SU-DHL-6 (cell line): ENCODE measurements around the gene MPZL1.

Experiments
- H2AFZ ChIP-seq: fragments of 200-600 bp; sonication (generic); 2 replicates; pipeline ENCODE4 v1.6.1; 2014; ENCODE audit warnings: low read depth, mild to moderate bottlenecking, moderate library complexity, mixed read lengths, antibody characterized with exemption, low read length; ENCODE audit not compliant: severe bottlenecking
- H3F3A ChIP-seq: fragments of 200-600 bp; shearing (Covaris generic); 2 replicates; pipeline ENCODE4 v1.6.0; 2016; ENCODE audit warnings: antibody characterized with exemption, mild to moderate bottlenecking; ENCODE audit not compliant: insufficient read depth
- H3K27ac ChIP-seq: fragments of 200-600 bp; sonication (generic); 2 replicates; pipeline ENCODE4 v1.5.1; 2016; ENCODE audit warnings: low read depth, mild to moderate bottlenecking, low read length, moderate library complexity, mixed read lengths
- H3K27me3 ChIP-seq: fragments of 200-600 bp; sonication (generic), shearing (Covaris generic); 2 replicates; pipeline ENCODE4 v1.6.0; 2014; ENCODE audit warnings: mild to moderate bottlenecking, low read length
- H3K36me3 ChIP-seq: fragments of 200-600 bp; sonication (generic); 2 replicates; pipeline ENCODE4 v1.6.1; 2014; ENCODE audit warnings: mild to moderate bottlenecking, low read length, mixed read lengths
- H3K4me2 ChIP-seq: fragments of 300-600, 200-600 bp; shearing (Covaris generic), sonication (generic); 2 replicates; pipeline ENCODE4 v1.6.0; 2014; ENCODE audit warnings: low read length, low read depth, mild to moderate bottlenecking; ENCODE audit not compliant: poor library complexity, severe bottlenecking
- H3K4me3 ChIP-seq: fragments of 200-600 bp; sonication (generic); 2 replicates; pipeline ENCODE4 v1.5.1; 2014; ENCODE audit warnings: antibody characterized with exemption, low read length, mild to moderate bottlenecking, mixed read lengths; ENCODE audit not compliant: insufficient read depth, poor library complexity, severe bottlenecking
- H3K79me2 ChIP-seq: fragments of 200-600 bp; sonication (generic); 2 replicates; pipeline ENCODE4 v1.6.1; 2014; ENCODE audit warnings: mild to moderate bottlenecking, low read length, moderate library complexity; ENCODE audit not compliant: insufficient read depth
- H3K9ac ChIP-seq: fragments of 200-600 bp; sonication (generic); 2 replicates; pipeline ENCODE4 v1.7.0; 2014; ENCODE audit warnings: mild to moderate bottlenecking, low read length
- H3K9me2 ChIP-seq: fragments of 200-600 bp; sonication (generic); replicated peaks from 2 replicates; pipeline ENCODE4 v1.6.1; 2014; ENCODE audit warnings: low read length; ENCODE audit not compliant: insufficient read depth
- H3K9me3 ChIP-seq: fragments of 200-600 bp; sonication (generic); 2 replicates; pipeline ENCODE4 v1.6.1; 2014; ENCODE audit warnings: low read length, mixed read lengths; ENCODE audit not compliant: insufficient read depth
- H4K20me1 ChIP-seq: fragments of 200-600 bp; sonication (generic); 2 replicates; pipeline ENCODE4 v1.6.1; 2014; ENCODE audit warnings: low read depth, mild to moderate bottlenecking, antibody characterized with exemption, low read length, moderate library complexity, mixed read lengths
- EZH2phosphoT487 ChIP-seq: fragments of 200-600 bp; sonication (generic), shearing (Covaris generic); conservative IDR thresholded peaks from 2 replicates; pipeline ENCODE4 v1.6.1; 2018; ENCODE audit warnings: mild to moderate bottlenecking, antibody characterized with exemption, low read length, moderate library complexity, mixed read lengths
- TF ChIP-seq, protein P1 (sequence below): fragments of 200-600 bp; sonication (generic); IDR thresholded peaks from one replicate; pipeline ENCODE4 v1.5.1; 2017; ENCODE audit warnings: antibody characterized with exemption, mild to moderate bottlenecking, low read length, moderate library complexity; ENCODE audit not compliant: insufficient read depth, poor library complexity, severe bottlenecking

Gene MPZL1

GRCh38 chr1:167681024-167681423 lies 40.8 kb upstream of the MPZL1 start:
- Histone ChIP-seq H3K36me3 (no peaks in the 10 kb centered on the region), H3K27me3 (no peaks in the 10 kb centered on the region), H3K9me3 (no peaks in the 10 kb centered on the region), H3F3A (no peaks in the 10 kb centered on the region), H3K79me2 (no peaks in the 10 kb centered on the region), H3K9ac (no peak overlapping the region), H2AFZ (no peak overlapping the region), H4K20me1 (no peaks in the 10 kb centered on the region), H3K9me2 (no peaks in the 10 kb centered on the region), H3K27ac (no peak overlapping the region), H3K4me2 (no peak overlapping the region), H3K4me3 (no peak overlapping the region)
- no peak for TF ChIP-seq EZH2phosphoT487
- TF ChIP-seq, protein P1, sequence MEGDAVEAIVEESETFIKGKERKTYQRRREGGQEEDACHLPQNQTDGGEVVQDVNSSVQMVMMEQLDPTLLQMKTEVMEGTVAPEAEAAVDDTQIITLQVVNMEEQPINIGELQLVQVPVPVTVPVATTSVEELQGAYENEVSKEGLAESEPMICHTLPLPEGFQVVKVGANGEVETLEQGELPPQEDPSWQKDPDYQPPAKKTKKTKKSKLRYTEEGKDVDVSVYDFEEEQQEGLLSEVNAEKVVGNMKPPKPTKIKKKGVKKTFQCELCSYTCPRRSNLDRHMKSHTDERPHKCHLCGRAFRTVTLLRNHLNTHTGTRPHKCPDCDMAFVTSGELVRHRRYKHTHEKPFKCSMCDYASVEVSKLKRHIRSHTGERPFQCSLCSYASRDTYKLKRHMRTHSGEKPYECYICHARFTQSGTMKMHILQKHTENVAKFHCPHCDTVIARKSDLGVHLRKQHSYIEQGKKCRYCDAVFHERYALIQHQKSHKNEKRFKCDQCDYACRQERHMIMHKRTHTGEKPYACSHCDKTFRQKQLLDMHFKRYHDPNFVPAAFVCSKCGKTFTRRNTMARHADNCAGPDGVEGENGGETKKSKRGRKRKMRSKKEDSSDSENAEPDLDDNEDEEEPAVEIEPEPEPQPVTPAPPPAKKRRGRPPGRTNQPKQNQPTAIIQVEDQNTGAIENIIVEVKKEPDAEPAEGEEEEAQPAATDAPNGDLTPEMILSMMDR: no peak

GRCh38 chr1:167681451-167682098 lies 40.2 kb upstream of the MPZL1 start:
- no peak overlapping the region for H3K27ac ChIP-seq
- H3F3A ChIP-seq: no peaks in the 10 kb centered on the region
- H3K4me2 ChIP-seq: no peak overlapping the region

DNA sequence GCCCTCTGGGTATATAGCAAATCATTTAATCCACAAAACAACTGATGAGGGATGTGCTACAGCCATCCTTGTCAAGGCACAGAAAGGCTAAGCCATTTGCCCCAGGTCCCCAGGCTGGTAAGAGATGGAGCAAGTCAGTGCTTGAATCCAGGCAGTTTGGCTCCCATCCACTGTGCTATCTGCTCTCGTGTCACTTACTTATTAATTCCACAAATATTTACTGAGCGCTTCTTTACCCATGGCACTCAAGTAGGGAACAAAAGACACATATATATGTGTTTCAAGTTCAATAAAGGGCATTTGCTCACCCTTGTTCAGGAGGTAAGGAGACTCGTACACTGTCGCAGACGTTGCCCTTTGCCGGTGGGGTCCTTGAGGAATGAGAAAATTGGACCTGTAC lies 38.6 kb upstream of the MPZL1 start:
- no peak overlapping the region for H3K4me3 ChIP-seq
- H4K20me1 ChIP-seq: no peaks in the 10 kb centered on the region
- H3K4me2 ChIP-seq: no peak overlapping the region
- H3K27me3 ChIP-seq: no peaks in the 10 kb centered on the region
- H3K9ac ChIP-seq: no peak overlapping the region
- no peaks in the 10 kb centered on the region for H3K36me3 ChIP-seq
- no peaks in the 10 kb centered on the region for H3K9me3 ChIP-seq
- H3K27ac ChIP-seq: no peak overlapping the region
- TF ChIP-seq, protein P1: no peak
- TF ChIP-seq EZH2phosphoT487: no peak
- no peaks in the 10 kb centered on the region for H3K9me2 ChIP-seq
- no peaks in the 10 kb centered on the region for H3F3A ChIP-seq
- H3K79me2 ChIP-seq: no peaks in the 10 kb centered on the region
- H2AFZ ChIP-seq: no peak overlapping the region

More at GRCh38 chr1:167681451-167682098, 40.2 kb upstream of the MPZL1 start:
- no peak overlapping the region for H2AFZ ChIP-seq
- no peaks in the 10 kb centered on the region for H4K20me1 ChIP-seq
- no peaks in the 10 kb centered on the region for H3K9me2 ChIP-seq
- no peaks in the 10 kb centered on the region for H3K9me3 ChIP-seq
- no peak overlapping the region for H3K9ac ChIP-seq
- no peaks in the 10 kb centered on the region for H3K27me3 ChIP-seq
- H3K4me3 ChIP-seq: no peak overlapping the region
- TF ChIP-seq, protein P1: no peak
- TF ChIP-seq EZH2phosphoT487: no peak
- no peaks in the 10 kb centered on the region for H3K79me2 ChIP-seq
- H3K36me3 ChIP-seq: no peaks in the 10 kb centered on the region
